ENCODE data around the gene ADAMTSL3. TPM values are rescaled to one million over a fixed set of nuclear protein-coding genes. Genes with fewer than 3 reads are reported as not detected.
"Not testable (repeated sequence)": the region's sequence is repeated elsewhere in the genome, so short reads cannot be mapped to it uniquely, and the experiment has no call there.

Gene ADAMTSL3
- total RNA-seq, 1 experiment from 2014 or later = 0.23 TPM

- Histone ChIP-seq H3K36me3 (no peaks in the 10 kb centered on the region), H3K4me3 (no peak overlapping the region), H3K27me3 (no peaks in the 10 kb centered on the region), H3K9me3 (peaks cover 4% of the 10 kb centered on the region)
- DNase-seq = no peak
Observed at GRCh38 chr15:84057714-84058331, 403.9 kb downstream of the ADAMTSL3 start.

- H3K4me3 ChIP-seq, H3K27me3 ChIP-seq, DNase-seq, H3K36me3 ChIP-seq: not testable (repeated sequence)
- H3K9me3 ChIP-seq = peaks cover 11% of the 10 kb centered on the region
Observed at GRCh38 chr15:84063674-84064073, 409.8 kb downstream of the ADAMTSL3 start.

GRCh38 chr15:84068674-84069073 is 414.8 kb downstream of the ADAMTSL3 start:
- H3K36me3 ChIP-seq, H3K9me3 ChIP-seq, DNase-seq, H3K27me3 ChIP-seq, H3K4me3 ChIP-seq: not testable (repeated sequence)

GRCh38 chr15:84078038-84078437 is 424.1 kb downstream of the ADAMTSL3 start:
- not testable (repeated sequence) for H3K27me3 ChIP-seq, H3K4me3 ChIP-seq, H3K36me3 ChIP-seq, DNase-seq, H3K9me3 ChIP-seq

GRCh38 chr15:84079325-84079884 is 425.5 kb downstream of the ADAMTSL3 start:
- not testable (repeated sequence) for H3K4me3 ChIP-seq, DNase-seq, H3K27me3 ChIP-seq

GRCh38 chr15:84079885-84080777 is 426.2 kb downstream of the ADAMTSL3 start:
- Histone ChIP-seq H3K27me3 (no peaks in the 10 kb centered on the region), H3K9me3 (no peaks in the 10 kb centered on the region), H3K36me3 (no peaks in the 10 kb centered on the region), H3K4me3 (no peak overlapping the region)
- no peak for DNase-seq

More at GRCh38 chr15:84079325-84079884, 425.5 kb downstream of the ADAMTSL3 start:
- not testable (repeated sequence) for H3K36me3 ChIP-seq, H3K9me3 ChIP-seq

- H3K27me3 ChIP-seq, H3K9me3 ChIP-seq, H3K4me3 ChIP-seq, H3K36me3 ChIP-seq: not testable (repeated sequence)
- peak; percentile 74 for DNase-seq
Observed at GRCh38 chr15:84080778-84081084, 426.8 kb downstream of the ADAMTSL3 start.

GRCh38 chr15:84081391-84082168 is 427.7 kb downstream of the ADAMTSL3 start:
- Histone ChIP-seq H3K4me3 (no peak overlapping the region), H3K9me3 (no peaks in the 10 kb centered on the region), H3K27me3 (no peaks in the 10 kb centered on the region), H3K36me3 (no peaks in the 10 kb centered on the region)
- no peak for DNase-seq

GRCh38 chr15:84082739-84083138 is 428.8 kb downstream of the ADAMTSL3 start:
- no peak for DNase-seq
- no peak overlapping the region for H3K4me3 ChIP-seq
- no peaks in the 10 kb centered on the region for H3K36me3 ChIP-seq
- H3K9me3 ChIP-seq = no peaks in the 10 kb centered on the region
- no peaks in the 10 kb centered on the region for H3K27me3 ChIP-seq

GRCh38 chr15:84086071-84086470 is 432.1 kb downstream of the ADAMTSL3 start:
- H3K27me3 ChIP-seq, H3K4me3 ChIP-seq, DNase-seq, H3K9me3 ChIP-seq, H3K36me3 ChIP-seq: not testable (repeated sequence)

Other genes with a start within 250 kb of the ADAMTSL3 start
- 0.15 and 2.4 TPM in 2 replicates for gene SH3GL3, start 206.8 kb upstream of the ADAMTSL3 start, total RNA-seq (2014; rRNA removed; shearing (Covaris generic); ENCODE audit: low replicate concordance)